Esophagus squamous epithelium (tissue), 4 donors: ENCODE measurements around the gene NKAPL.

Source experiments
- POLR2A ChIP-seq, 4 donors: fragments of 450-650 bp; IDR thresholded peaks; one replicate each; pipeline ENCODE4 v1.6.1; 2017; ENCODE audit warnings: antibody characterized with exemption in 4 of 4, mild to moderate bottlenecking in 4 of 4, moderate library complexity in 3 of 4
- TF ChIP-seq, protein P1 (sequence below), 6 experiments: fragments of 450-650 bp in 4 of 6; fragments of 200-600 bp in 2 of 6; sonication (generic) in 2 of 6; IDR thresholded peaks; one replicate each; pipeline ENCODE4 v1.5.1; 2016 to 2019; ENCODE audit warnings: antibody characterized with exemption in 6 of 6, mild to moderate bottlenecking in 4 of 6, moderate library complexity in 4 of 6

DNA sequence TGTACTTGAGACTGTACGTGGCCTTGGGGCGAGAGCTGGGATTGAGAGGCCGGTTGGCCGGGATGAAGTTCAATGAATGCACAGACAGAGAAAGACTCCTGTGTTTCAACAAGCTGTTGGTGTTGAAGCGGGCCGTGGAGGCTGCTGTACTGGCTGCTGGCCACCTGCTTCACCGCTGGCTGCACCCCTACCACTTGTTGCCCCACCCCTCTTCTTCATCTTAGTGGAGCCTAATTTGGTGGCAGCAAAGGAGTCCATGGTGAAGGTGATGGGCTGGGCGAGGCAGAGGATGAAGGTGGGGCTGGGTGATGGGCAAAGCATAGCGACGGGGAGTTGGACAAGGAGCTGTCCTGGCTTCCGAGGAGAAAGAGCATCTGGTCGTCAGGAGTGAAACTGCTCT is 41.2 kb upstream of the NKAPL start:
- TF ChIP-seq, protein P1, sequence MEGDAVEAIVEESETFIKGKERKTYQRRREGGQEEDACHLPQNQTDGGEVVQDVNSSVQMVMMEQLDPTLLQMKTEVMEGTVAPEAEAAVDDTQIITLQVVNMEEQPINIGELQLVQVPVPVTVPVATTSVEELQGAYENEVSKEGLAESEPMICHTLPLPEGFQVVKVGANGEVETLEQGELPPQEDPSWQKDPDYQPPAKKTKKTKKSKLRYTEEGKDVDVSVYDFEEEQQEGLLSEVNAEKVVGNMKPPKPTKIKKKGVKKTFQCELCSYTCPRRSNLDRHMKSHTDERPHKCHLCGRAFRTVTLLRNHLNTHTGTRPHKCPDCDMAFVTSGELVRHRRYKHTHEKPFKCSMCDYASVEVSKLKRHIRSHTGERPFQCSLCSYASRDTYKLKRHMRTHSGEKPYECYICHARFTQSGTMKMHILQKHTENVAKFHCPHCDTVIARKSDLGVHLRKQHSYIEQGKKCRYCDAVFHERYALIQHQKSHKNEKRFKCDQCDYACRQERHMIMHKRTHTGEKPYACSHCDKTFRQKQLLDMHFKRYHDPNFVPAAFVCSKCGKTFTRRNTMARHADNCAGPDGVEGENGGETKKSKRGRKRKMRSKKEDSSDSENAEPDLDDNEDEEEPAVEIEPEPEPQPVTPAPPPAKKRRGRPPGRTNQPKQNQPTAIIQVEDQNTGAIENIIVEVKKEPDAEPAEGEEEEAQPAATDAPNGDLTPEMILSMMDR (IDR thresholded peaks at IDR 0.05), result no peak
- TF ChIP-seq POLR2A (IDR thresholded peaks at IDR 0.05), result no peak
